Kidney (tissue), 14 donors: Measurements from ENCODE around the gene CLPX. TPM values are rescaled to one million over a fixed set of nuclear protein-coding genes. Genes with fewer than 3 reads are reported as not detected.

ENCODE experiments used
- DNase-seq, 5 donors: peaks; one replicate each; pipeline ENCODE4 v3.0.0-alpha.2; 2013 to 2020
- FAIRE-seq: peaks from 2 replicates; lab custom pipeline; 2012; peaks lifted over from hg19 to GRCh38; lab: Jason Lieb, UNC
- H3K27ac ChIP-seq, 2 donors: one replicate each; pipeline ENCODE4 v1.7.0; 2013; ENCODE audit warnings: low read depth in 2 of 2, low read length in 2 of 2, inconsistent platforms in 1 of 2
- H3K27me3 ChIP-seq: one replicate; pipeline ENCODE4 v1.7.1; 2013; ENCODE audit warnings: low read length, inconsistent platforms; ENCODE audit not compliant: control insufficient read depth, insufficient read depth
- H3K36me3 ChIP-seq, 3 donors: one replicate each; pipeline versions ENCODE4 v1.7.0 to v1.7.1; 2013; ENCODE audit warnings: low read length in 3 of 3, control low read depth in 1 of 3, inconsistent platforms in 1 of 3; ENCODE audit not compliant: insufficient read depth in 3 of 3, control insufficient read depth in 2 of 3
- H3K4me1 ChIP-seq, 3 donors: one replicate each; pipeline versions ENCODE4 v1.7.0 to v1.7.1; 2013; ENCODE audit warnings: low read length in 3 of 3, inconsistent platforms in 1 of 3, low read depth in 1 of 3; ENCODE audit not compliant: control insufficient read depth in 2 of 3, insufficient read depth in 2 of 3
- H3K4me3 ChIP-seq, 3 donors: one replicate each; pipeline versions ENCODE4 v1.7.0 to v1.8.1; 2013; ENCODE audit warnings: low read length in 3 of 3, control low read depth in 1 of 3, inconsistent platforms in 1 of 3
- H3K9ac ChIP-seq, 3 donors: one replicate each; pipeline versions ENCODE4 v1.7.0 to v1.7.1; 2013; ENCODE audit warnings: low read length in 3 of 3, control low read depth in 1 of 3, inconsistent platforms in 1 of 3
- H3K9me3 ChIP-seq, 3 donors: one replicate each; pipeline versions ENCODE4 v1.7.0 to v1.7.1; 2013; ENCODE audit warnings: low read length in 3 of 3, control low read depth in 1 of 3, inconsistent platforms in 1 of 3; ENCODE audit not compliant: control insufficient read depth in 2 of 3, insufficient read depth in 1 of 3
- CTCF ChIP-seq: IDR thresholded peaks from 3 replicates; pipeline ENCODE4 v1.5.1; 2012; ENCODE audit warnings: mild to moderate bottlenecking, moderate library complexity, borderline replicate concordance; ENCODE audit not compliant: insufficient read depth; ENCODE audit errors: extremely low read depth
- intact Hi-C: fragments of 100-400 bp; cut with DNase I; formaldehyde crosslinking; loops from one replicate; pipeline ENCODE4 v1.11.1; 2022
- polyA plus RNA-seq: library from polyadenylated mRNA; stranded (reverse); fragments of 350-450 nt; fragmentation: Illumina TruSeq; extraction: RNeasy Lipid Tissue Mini Kit (QIAGEN cat#74804); gene quantifications from one replicate; pipeline ENCODE4 v1.2.3, GENCODE V29; 2014; ENCODE audit warnings: low read depth, low replicate concordance; ENCODE audit not compliant: insufficient read depth
- total RNA-seq: library from RNA; stranded (reverse); fragmentation: NEBNext Ultra II Directional; extraction: Animal tissue kit (Norgen Biotek cat#: 25700); gene quantifications from one replicate; pipeline ENCODE4 v1.2.1, GENCODE V29; 2021
- donor health status: control.
- donor health status: control.
- donor health status: control.
- donor health status: control.
- donor health status: control.
- donor health status: DM: yes; HTN: yes; CAD: no.
- donor health status: Normal renal cell carcinoma (clear cell type).

The CLPX gene
- total and polyA plus RNA-seq, 2 donors from 2014 or later, result 18.4 to 48.2 TPM

- no peak for DNase-seq
Measured at GRCh38 chr15:65099336-65099735, 85.8 kb downstream of the CLPX start.

More at GRCh38 chr15:65099336-65099735, 85.8 kb downstream of the CLPX start:
- H3K27me3 ChIP-seq, result no peaks in the 10 kb centered on the region
- H3K4me3 ChIP-seq, result no peak overlapping the region
- FAIRE-seq, result no peak
- TF ChIP-seq CTCF, result no peak
- H3K4me1 ChIP-seq, result peaks cover 0 to 11% (median 3%) of the 10 kb centered on the region in 3 donors
- H3K27ac ChIP-seq, result no peak overlapping the region
- H3K36me3 ChIP-seq, result peaks cover 2 to 21% (median 12%) of the 10 kb centered on the region in 3 donors
- H3K9ac ChIP-seq, result no peak overlapping the region
- H3K9me3 ChIP-seq, result no peaks in the 10 kb centered on the region
- intact Hi-C loops, result no loop called here

Other genes starting within 250 kb of the CLPX start
- gene SPG21, start 195.4 kb downstream of the CLPX start, total RNA-seq, result 82.8 TPM
- gene SPG21, start 195.4 kb downstream of the CLPX start, polyA plus RNA-seq, result 115 TPM
- gene MTFMT, start 155.7 kb downstream of the CLPX start, total RNA-seq, result 12.5 TPM
- gene MTFMT, start 155.7 kb downstream of the CLPX start, polyA plus RNA-seq, result 11.7 TPM
- gene SLC51B, start 140.0 kb downstream of the CLPX start, total RNA-seq, result 2.9 TPM
- 40.9 TPM for gene SLC51B, start 140.0 kb downstream of the CLPX start, polyA plus RNA-seq
- gene RASL12, start 117.4 kb downstream of the CLPX start, total RNA-seq, result 7.6 TPM
- gene RASL12, start 117.4 kb downstream of the CLPX start, polyA plus RNA-seq, result 6.7 TPM
- 0.06 TPM for gene KBTBD13, start 108.6 kb downstream of the CLPX start, total RNA-seq
- gene KBTBD13, start 108.6 kb downstream of the CLPX start, polyA plus RNA-seq, result not detected
- gene UBAP1L, start 70.1 kb downstream of the CLPX start, total RNA-seq, result 5.4 TPM
- 2.1 TPM for gene UBAP1L, start 70.1 kb downstream of the CLPX start, polyA plus RNA-seq
- gene PDCD7, start 51.5 kb downstream of the CLPX start, total RNA-seq, result 21.5 TPM
- gene PDCD7, start 51.5 kb downstream of the CLPX start, polyA plus RNA-seq, result 10.4 TPM
- 1.5 TPM for gene CILP, start 26.1 kb upstream of the CLPX start, total RNA-seq
- gene CILP, start 26.1 kb upstream of the CLPX start, polyA plus RNA-seq, result 0.37 TPM
- 7.8 TPM for gene PARP16, start 101.5 kb upstream of the CLPX start, total RNA-seq
- gene PARP16, start 101.5 kb upstream of the CLPX start, polyA plus RNA-seq, result 7.0 TPM
- gene RNU5A-1, start 110.7 kb upstream of the CLPX start, total RNA-seq, result not detected
- not detected for gene RNU5A-1, start 110.7 kb upstream of the CLPX start, polyA plus RNA-seq
- 54.0 TPM for gene RNU5B-1, start 119.3 kb upstream of the CLPX start, total RNA-seq
- not detected for gene RNU5B-1, start 119.3 kb upstream of the CLPX start, polyA plus RNA-seq
- gene IGDCC3, start 192.7 kb upstream of the CLPX start, total RNA-seq, result 0.22 TPM
- 0.49 TPM for gene IGDCC3, start 192.7 kb upstream of the CLPX start, polyA plus RNA-seq
- 4.3 TPM for gene IGDCC4, start 237.6 kb upstream of the CLPX start, total RNA-seq
- gene IGDCC4, start 237.6 kb upstream of the CLPX start, polyA plus RNA-seq, result 0.17 TPM